Stimulated activated CD8-positive, alpha-beta memory T cell treated with anti-CD3 and anti-CD28 coated beads, Interleukin-7, amount 100 ng/mL, for 24 hours (primary cell): Measurements from ENCODE around the gene FMN2.

ENCODE experiments used
- DNase-seq: peaks from one replicate; pipeline ENCODE4 v3.0.0-alpha.2; 2020; ENCODE audit warnings: low read depth

Gene FMN2

DNA sequence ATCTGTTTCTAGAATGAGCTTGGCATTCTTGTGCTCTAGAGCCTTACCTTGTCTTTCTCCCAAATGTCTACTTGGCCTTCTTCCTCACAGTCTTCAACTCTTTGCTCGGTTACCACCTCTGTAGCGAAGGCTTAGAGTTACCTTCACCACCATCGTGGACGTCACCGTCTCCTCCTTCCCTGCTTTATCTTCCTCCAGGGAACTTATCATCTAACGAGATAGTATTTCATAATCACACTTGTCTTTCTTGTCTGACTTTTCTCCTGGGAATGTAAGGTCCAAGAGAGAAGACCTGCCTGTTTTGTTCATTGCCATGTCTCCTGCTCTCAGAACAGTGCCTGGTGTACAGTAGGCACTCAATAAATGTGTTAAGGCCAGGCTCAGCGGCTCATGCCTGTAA lies 404.7 kb downstream of the FMN2 start:
- no peak for DNase-seq

GRCh38 chr1:240496941-240497340 lies 405.3 kb downstream of the FMN2 start:
- DNase-seq: no peak

DNA sequence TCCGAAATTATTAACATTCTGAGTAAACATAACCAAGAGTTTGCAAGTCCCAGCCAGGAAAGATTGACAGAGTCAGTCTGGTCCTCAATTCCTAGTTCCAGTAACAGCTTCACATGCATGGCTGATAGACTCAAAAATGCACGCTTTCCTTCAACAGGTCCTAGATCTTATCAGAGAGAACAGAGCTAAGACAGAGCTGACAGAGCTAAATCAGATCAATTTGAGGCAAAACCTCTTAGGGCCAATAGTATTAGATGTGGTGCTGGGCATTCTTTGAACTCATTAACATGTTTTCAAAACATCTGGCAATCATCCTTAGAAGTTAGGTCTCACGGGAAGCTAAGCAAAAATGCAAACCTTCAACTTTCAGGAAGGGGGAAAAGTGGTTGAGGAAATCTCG lies 406.2 kb downstream of the FMN2 start:
- DNase-seq: no peak

GRCh38 chr1:240498335-240498734 lies 406.7 kb downstream of the FMN2 start:
- no peak for DNase-seq

- DNase-seq: no peak
Observed at GRCh38 chr1:240499012-240499411, 407.3 kb downstream of the FMN2 start.

DNA sequence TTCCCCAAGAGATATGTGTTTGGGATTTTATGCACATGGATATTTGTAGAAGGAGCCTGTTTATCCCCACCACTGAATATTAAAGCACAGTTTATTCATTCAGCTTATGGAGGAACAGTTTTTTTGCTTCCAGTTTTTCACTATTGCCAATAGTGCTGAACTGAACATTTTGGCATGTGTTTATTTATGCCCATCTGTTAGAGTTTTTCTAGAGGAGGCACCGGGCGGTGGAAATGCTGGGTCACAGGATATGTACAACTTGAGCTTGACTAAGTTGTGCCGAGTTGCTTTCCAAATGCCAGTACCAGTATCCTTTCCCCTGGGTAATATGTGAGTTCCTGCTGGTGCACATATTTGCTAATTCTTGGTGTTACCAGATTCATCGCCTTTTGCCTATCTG lies 409.0 kb downstream of the FMN2 start:
- no peak for DNase-seq

DNA sequence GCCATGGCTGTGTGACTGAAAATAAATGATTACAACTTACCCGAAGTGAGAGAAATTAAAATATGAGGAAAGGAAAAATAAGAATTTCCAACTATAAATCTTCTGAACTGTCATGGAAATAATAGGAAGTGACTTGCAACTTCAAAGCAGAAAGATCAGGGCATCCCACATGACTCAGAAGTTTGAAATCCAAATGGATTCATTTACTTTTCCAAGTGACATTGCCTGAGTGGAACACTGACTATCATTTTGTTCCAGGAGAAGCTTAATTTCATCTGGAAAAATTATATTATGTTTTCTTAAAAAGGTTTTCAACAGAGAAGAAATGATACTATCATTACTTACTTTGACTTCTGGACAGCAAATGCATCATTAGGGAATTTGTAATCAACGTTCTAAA lies 409.4 kb downstream of the FMN2 start:
- no peak for DNase-seq

DNA sequence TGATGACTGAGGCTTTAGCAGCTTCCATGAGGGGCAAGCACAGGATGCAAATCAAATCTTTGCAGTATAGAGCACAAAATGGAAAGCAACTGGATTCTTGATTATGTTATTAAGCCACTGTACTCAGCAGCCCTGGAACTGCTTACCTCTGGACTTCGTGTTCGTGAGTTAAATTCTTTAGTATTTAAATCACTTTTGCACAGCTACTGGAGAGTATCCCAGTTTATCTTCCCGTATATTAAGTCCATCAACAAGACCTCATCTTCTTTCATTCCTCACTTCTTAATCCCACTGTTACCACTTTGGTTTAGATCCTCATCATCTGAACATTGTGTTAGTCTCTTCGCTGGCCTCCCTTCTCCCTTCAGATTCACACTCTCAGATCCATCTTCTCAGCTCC lies 411.4 kb downstream of the FMN2 start:
- no peak for DNase-seq

GRCh38 chr1:240503558-240503957 lies 411.9 kb downstream of the FMN2 start:
- no peak for DNase-seq

DNA sequence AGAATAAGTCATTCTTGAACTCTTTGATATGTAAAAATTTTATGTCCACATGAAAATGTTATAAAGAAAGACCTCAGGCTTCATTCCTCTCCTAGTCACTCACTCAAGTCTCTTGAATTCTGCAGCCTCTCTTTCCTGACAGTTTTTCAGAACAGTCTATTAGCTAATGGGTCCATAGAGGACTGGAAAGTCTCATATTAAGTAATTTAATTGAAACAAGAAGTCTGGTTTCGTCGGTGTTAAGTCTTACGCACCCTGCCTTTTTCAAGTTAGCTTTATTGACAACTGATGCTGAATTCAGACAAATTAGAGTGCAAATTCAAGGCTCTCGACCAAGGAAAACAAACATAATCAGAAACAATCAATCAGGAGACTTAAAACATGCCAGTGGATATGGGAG lies 414.5 kb downstream of the FMN2 start:
- no peak for DNase-seq

- DNase-seq: no peak
Observed at GRCh38 chr1:240508201-240508600, 416.5 kb downstream of the FMN2 start.

DNA sequence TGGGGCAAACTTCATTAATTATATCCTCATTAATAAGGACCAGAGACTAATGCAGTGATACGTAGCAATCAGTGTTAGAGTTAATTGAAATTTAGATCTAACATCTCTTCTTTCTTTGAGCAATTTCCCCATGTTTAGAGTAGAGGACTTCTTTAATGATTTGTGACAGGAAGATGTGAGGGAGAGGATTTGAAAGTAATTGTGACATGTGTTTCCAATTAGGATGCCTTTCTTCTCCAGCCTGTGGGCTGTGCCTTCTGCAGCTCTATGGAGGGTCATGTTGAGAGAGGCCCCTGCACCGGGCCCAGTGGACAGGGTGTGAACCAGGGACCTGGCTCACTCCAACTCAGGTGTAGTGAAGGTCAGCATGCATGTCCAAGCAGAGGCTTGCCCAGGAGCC lies 417.3 kb downstream of the FMN2 start:
- DNase-seq: no peak

DNA sequence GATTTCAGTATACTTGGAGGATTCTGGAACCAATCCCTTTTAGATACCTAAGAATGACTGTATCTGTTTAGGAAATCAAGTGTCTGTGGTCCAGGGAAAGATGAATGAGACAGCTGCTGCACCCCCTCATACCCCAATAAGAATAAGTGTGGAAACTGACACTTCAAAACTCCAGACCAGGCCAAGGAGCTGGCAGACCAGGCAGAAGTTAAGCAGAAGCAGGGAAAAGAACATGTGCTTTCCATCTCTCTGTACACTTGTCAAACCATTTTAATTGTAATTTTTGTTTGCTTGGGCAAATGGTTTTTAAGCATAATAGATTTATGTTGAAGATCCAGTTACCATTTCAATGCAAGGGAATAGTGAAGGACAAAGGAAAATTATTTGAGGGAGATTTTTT lies 420.1 kb downstream of the FMN2 start:
- DNase-seq: no peak

GRCh38 chr1:240515505-240515904 lies 423.8 kb downstream of the FMN2 start:
- DNase-seq: no peak

GRCh38 chr1:240516069-240516468 lies 424.4 kb downstream of the FMN2 start:
- DNase-seq: no peak

DNA sequence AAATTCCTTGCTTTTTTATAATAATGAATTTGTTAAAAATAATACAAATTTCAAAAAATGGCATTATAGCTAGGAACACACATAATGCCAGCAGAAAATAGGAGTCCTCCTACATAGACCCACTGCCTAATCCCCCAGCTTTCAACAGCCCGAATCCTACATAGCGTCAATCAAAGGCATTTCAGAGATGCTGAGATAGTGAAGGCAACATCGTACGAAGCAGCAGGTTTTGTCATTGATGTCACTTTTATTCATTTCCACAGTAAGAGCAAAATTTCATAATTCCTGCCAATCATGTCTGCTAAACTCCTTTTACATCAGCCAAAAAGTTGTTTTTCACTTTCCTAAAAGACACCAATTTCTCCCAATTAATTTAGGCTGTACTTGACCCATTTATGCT lies 426.2 kb downstream of the FMN2 start:
- DNase-seq: no peak

DNA sequence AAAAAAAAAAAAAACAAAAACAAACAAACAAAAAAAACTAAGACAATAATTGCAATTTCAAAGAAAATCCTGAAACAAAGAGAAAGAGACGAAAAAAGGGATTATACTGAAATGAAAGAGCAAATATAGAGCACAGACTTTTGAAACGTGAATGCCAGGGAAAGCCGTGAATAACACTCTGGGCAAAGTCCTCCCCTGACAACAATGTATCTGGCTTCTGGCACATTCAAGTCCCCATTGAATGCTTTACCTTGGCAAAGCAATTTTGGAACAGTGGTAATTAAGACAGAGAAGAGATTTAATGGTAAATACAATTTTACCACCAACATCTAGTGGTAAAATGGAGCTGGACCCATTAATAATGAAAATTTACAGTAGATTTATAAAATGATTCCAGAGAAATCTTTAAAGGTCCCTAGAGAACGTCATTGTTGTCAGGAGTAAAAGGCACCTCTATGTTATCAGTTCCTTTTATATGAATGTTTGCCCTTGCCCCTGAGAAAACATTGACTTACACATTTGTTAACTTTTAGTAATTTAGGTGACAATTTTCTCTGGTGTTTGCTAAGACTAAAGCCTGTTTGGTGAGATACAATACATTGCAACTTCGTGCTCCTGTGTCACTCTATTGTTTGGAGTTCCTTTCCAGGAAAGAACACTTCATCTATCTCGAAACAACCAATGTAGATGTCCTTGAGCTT lies 430.6 kb downstream of the FMN2 start:
- DNase-seq: no peak

DNA sequence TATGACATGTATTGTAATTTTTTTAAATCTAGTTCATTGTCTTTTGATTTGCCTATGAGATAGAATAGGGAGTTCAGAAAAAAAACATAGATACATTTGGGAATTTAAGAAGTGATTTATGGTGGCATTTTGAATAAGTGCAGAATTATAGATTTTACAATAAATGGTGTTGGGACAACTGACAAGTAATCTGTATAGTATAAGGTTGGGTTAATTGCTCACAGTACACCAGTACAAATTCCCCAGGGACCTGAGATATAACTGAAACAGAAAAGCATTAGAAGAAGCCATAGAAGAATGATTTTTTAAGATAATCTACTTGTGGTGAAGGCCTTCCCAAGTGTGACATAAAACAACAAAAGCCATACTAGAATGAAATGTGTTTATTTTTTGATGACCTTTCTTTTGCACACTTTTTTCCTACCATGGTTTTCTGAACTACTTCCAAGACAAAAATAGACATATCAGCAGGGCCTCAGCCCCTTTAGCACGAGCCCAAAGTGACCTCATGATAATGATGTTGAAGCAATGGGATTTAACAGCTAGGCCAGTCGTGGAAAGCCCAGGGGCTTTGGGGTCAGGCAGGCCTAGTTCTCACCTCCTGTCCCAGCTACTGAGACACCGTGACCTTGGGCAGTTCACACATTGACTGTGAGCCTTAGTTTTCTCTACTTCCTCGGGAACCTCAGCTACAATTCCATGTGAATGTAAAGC lies 432.8 kb downstream of the FMN2 start:
- DNase-seq: no peak
